ENCODE results near the gene TBC1D22A. TPM values are rescaled to one million over a fixed set of nuclear protein-coding genes. Genes with fewer than 3 reads are reported as not detected.

The TBC1D22A gene
- total and polyA plus RNA-seq, 2 donors (not counting 3 experiments of a cell fraction or from before 2014, with no cell fraction given) = 26.1 to 32.4 TPM

DNA sequence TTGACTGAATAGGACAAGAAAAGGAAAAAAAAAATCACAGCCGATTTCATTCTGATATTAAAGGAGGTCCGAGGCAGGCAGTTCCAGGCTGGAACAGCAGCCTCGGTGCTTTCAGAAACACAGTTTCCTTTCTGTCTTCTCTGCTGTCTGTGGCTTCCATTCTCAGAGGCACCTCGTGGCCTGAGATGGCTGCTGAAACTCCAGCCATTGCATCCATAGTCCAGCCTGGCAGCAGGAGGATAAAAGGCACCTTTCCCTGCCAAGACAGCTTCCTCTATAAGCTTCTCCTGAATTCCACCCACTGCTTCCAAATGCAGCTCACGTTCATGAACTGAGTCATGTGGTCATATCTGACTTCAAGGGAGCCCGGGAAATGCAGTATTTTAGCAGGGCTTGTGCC is 390.5 kb downstream of the TBC1D22A start:
- no peak overlapping the region for H3K9ac ChIP-seq (replicated peaks; ENCODE audit: extremely low read depth, insufficient read depth, low read length)
- H3K4me1 ChIP-seq (ENCODE audit: control insufficient read depth, extremely low read depth, insufficient read depth, low read length) = peaks cover 6% of the 10 kb centered on the region
- H2AFZ ChIP-seq (ENCODE audit: low read depth, low read length) = no peak overlapping the region
- H3K36me3 ChIP-seq (ENCODE audit: control insufficient read depth in 2 of 2, extremely low read depth in 1 of 2, insufficient read depth in 2 of 2, low read length in 2 of 2) = no peaks in the 10 kb centered on the region
- no peak overlapping the region for H3K27ac ChIP-seq (ENCODE audit: insufficient read depth, low read depth, low read length)
- ChIA-PET POLR2A (no interaction called here), CTCF (no interaction called here)
- no peak overlapping the region for H3K4me2 ChIP-seq (ENCODE audit: insufficient read depth, low read length)
- no peak for TF ChIP-seq EZH2 (IDR thresholded peaks at IDR 0.05; ENCODE audit: borderline replicate concordance, low read depth, low read length, severe bottlenecking)
- TF ChIP-seq POLR2AphosphoS5 (IDR thresholded peaks at IDR 0.05; ENCODE audit: insufficient read depth, low read depth, low read length) = no peak
- no peak for TF ChIP-seq GATA2 (IDR thresholded peaks at IDR 0.05; ENCODE audit: insufficient read depth, insufficient read length, low read depth, low read length)
- TF ChIP-seq MYC (IDR thresholded peaks at IDR 0.05; ENCODE audit: low read depth, low read length) = no peak
- TF ChIP-seq JUN (IDR thresholded peaks at IDR 0.05; ENCODE audit: borderline replicate concordance, insufficient read depth, insufficient read length, low read depth) = no peak
- no peak for TF ChIP-seq POLR2A (IDR thresholded peaks at IDR 0.05; ENCODE audit: low read depth, low read length)
- TF ChIP-seq FOS (IDR thresholded peaks at IDR 0.05; ENCODE audit: borderline replicate concordance, insufficient read depth, low read length) = no peak
- TF ChIP-seq, protein P1, sequence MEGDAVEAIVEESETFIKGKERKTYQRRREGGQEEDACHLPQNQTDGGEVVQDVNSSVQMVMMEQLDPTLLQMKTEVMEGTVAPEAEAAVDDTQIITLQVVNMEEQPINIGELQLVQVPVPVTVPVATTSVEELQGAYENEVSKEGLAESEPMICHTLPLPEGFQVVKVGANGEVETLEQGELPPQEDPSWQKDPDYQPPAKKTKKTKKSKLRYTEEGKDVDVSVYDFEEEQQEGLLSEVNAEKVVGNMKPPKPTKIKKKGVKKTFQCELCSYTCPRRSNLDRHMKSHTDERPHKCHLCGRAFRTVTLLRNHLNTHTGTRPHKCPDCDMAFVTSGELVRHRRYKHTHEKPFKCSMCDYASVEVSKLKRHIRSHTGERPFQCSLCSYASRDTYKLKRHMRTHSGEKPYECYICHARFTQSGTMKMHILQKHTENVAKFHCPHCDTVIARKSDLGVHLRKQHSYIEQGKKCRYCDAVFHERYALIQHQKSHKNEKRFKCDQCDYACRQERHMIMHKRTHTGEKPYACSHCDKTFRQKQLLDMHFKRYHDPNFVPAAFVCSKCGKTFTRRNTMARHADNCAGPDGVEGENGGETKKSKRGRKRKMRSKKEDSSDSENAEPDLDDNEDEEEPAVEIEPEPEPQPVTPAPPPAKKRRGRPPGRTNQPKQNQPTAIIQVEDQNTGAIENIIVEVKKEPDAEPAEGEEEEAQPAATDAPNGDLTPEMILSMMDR (IDR thresholded peaks at IDR 0.05; ENCODE audit: extremely low read depth in 1 of 2, insufficient read depth in 1 of 2, low read depth in 1 of 2, low read length in 2 of 2) = no peak
- TF ChIP-seq, protein P2, sequence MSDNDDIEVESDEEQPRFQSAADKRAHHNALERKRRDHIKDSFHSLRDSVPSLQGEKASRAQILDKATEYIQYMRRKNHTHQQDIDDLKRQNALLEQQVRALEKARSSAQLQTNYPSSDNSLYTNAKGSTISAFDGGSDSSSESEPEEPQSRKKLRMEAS (IDR thresholded peaks at IDR 0.05; ENCODE audit: insufficient read depth, insufficient read length) = no peak
- H3K79me2 ChIP-seq (ENCODE audit: control insufficient read depth, insufficient read depth, low read length) = no peaks in the 10 kb centered on the region
- DNase-seq (ENCODE audit: low read depth, low spot score) (no peak), FAIRE-seq (no peak)
- H3K4me3 ChIP-seq (replicated peaks in 1 of 3; ENCODE audit: insufficient read depth in 1 of 3, low read depth in 1 of 3, low read length in 3 of 3) = no peak overlapping the region
- BruUV-seq (replicated peaks) = no TSS peak
- no peaks in the 10 kb centered on the region for H4K20me1 ChIP-seq (replicated peaks; ENCODE audit: control insufficient read depth, extremely low read depth, insufficient read depth, low read length)
- H3K27me3 ChIP-seq (ENCODE audit: control insufficient read depth in 2 of 2, insufficient read depth in 2 of 2, low read length in 2 of 2) = no peaks in the 10 kb centered on the region
- H3K9me1 ChIP-seq (replicated peaks; ENCODE audit: control insufficient read depth, extremely low read depth, insufficient read depth, low read length) = no peaks in the 10 kb centered on the region
- dilution Hi-C loops (cut with MboI; ENCODE audit: extremely low pct_ligation_motif_present, low sequenced_read_pairs) (no loop called here), intact Hi-C loops (cut with micrococcal nuclease) (no loop called here)
- H3K9me3 ChIP-seq (replicated peaks; ENCODE audit: control insufficient read depth, insufficient read depth, low read length) = no peaks in the 10 kb centered on the region
